ENCODE measurements around the gene IL1RAPL1. TPM values are rescaled to one million over a fixed set of nuclear protein-coding genes. Genes with fewer than 3 reads are reported as not detected.

Gene IL1RAPL1
- total and polyA plus RNA-seq, 9 of the 15 experiments (the other 6 are each of a cell fraction or from before 2014, with no cell fraction given): 0.04 to 0.07 (median 0.04) TPM; not detected in 6

DNA sequence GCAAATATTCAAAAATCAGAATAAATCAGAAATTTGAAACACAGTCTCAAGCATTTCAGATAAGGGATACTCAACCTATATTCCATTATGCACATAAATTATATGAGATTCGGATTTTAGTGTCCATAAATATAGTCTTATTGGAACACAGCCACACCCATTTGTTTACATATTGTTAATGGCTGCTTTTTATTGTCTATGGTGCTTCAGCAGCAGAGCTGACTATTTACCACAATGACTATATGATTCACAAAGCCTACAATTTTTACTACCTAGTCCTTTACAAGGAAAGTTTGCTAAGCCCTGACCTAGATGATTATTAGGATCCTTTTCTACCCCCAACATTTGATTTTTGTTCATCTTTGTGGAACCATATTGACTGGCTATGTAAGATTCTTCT, 63.9 kb downstream of the IL1RAPL1 start:
- ATAC-seq (no peak), FAIRE-seq (no peak), DNase-seq (ENCODE audit: extremely low read depth in 1 of 4, low spot score in 3 of 4) (no peak)
- POLR2A ChIA-PET: no interaction called here
- no peaks in the 10 kb centered on the region for H3K9me1 ChIP-seq (ENCODE audit: control insufficient read depth, insufficient read depth, low read length)
- no peak overlapping the region for H3K4me2 ChIP-seq (ENCODE audit: insufficient read depth, low read length)
- no peak overlapping the region for H3K4me3 ChIP-seq
- no peaks in the 10 kb centered on the region for H3K36me3 ChIP-seq (ENCODE audit: control insufficient read depth, insufficient read depth, low read length)
- WGBS (ENCODE audit: insufficient coverage, low coverage, missing lambda C conversion rate): 0% methylated on average over 1 of the region's 1 CpG
- H3K9ac ChIP-seq (ENCODE audit: insufficient read depth in 1 of 2, low read depth in 2 of 2, low read length in 2 of 2): no peak overlapping the region
- H3K4me1 ChIP-seq (replicated peaks in 1 of 2; ENCODE audit: control insufficient read depth in 2 of 2, insufficient read depth in 2 of 2, low read length in 2 of 2): no peaks in the 10 kb centered on the region
- in situ Hi-C loops (cut with MboI) (no loop called here), intact Hi-C loops (cut with micrococcal nuclease) (no loop called here)
- H2AFZ ChIP-seq (ENCODE audit: low read depth, low read length): no peak overlapping the region
- no peak overlapping the region for H3K27ac ChIP-seq (ENCODE audit: extremely low read depth, low read depth, low read length)
- no TSS peak for BruUV-seq (replicated peaks)
- H3K27me3 ChIP-seq (ENCODE audit: control insufficient read depth in 2 of 2, insufficient read depth in 2 of 2, low read length in 2 of 2): no peaks in the 10 kb centered on the region
- H3K79me2 ChIP-seq (ENCODE audit: control insufficient read depth, insufficient read depth, low read length): no peaks in the 10 kb centered on the region
- no peaks in the 10 kb centered on the region for H4K20me1 ChIP-seq (replicated peaks; ENCODE audit: control insufficient read depth, insufficient read depth, low read length)
- H3K9me3 ChIP-seq (replicated peaks; ENCODE audit: control insufficient read depth, insufficient read depth, low read depth, low read length): no peaks in the 10 kb centered on the region
- CTCF ChIA-PET (ENCODE audit: low intra/inter-chr PET ratio): no interaction called here
- TF ChIP-seq FOXM1 (IDR thresholded peaks at IDR 0.05; ENCODE audit: low read depth) (no peak), FOXM1 (CRISPR knock-in tag; IDR thresholded peaks at IDR 0.05; ENCODE audit: low read depth) (no peak), RCOR1 (IDR thresholded peaks at IDR 0.05; ENCODE audit: borderline replicate concordance in 1 of 2, low read depth in 2 of 2, low read length in 2 of 2) (no peak), NFE2L1 (tag; IDR thresholded peaks at IDR 0.05; ENCODE audit: borderline replicate concordance, low read depth) (no peak), POLR2AphosphoS2 (IDR thresholded peaks at IDR 0.05; ENCODE audit: low read length) (no peak), CREM (IDR thresholded peaks at IDR 0.05; ENCODE audit: low read depth) (no peak)
- TF ChIP-seq, protein P1, sequence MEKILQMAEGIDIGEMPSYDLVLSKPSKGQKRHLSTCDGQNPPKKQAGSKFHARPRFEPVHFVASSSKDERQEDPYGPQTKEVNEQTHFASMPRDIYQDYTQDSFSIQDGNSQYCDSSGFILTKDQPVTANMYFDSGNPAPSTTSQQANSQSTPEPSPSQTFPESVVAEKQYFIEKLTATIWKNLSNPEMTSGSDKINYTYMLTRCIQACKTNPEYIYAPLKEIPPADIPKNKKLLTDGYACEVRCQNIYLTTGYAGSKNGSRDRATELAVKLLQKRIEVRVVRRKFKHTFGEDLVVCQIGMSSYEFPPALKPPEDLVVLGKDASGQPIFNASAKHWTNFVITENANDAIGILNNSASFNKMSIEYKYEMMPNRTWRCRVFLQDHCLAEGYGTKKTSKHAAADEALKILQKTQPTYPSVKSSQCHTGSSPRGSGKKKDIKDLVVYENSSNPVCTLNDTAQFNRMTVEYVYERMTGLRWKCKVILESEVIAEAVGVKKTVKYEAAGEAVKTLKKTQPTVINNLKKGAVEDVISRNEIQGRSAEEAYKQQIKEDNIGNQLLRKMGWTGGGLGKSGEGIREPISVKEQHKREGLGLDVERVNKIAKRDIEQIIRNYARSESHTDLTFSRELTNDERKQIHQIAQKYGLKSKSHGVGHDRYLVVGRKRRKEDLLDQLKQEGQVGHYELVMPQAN (IDR thresholded peaks at IDR 0.05; ENCODE audit: borderline replicate concordance): no peak
- TF ChIP-seq, protein P2, sequence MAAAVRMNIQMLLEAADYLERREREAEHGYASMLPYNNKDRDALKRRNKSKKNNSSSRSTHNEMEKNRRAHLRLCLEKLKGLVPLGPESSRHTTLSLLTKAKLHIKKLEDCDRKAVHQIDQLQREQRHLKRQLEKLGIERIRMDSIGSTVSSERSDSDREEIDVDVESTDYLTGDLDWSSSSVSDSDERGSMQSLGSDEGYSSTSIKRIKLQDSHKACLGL (CRISPR knock-in tag; IDR thresholded peaks at IDR 0.05; ENCODE audit: borderline replicate concordance, poor library complexity, severe bottlenecking): no peak
- TF ChIP-seq, protein P3, sequence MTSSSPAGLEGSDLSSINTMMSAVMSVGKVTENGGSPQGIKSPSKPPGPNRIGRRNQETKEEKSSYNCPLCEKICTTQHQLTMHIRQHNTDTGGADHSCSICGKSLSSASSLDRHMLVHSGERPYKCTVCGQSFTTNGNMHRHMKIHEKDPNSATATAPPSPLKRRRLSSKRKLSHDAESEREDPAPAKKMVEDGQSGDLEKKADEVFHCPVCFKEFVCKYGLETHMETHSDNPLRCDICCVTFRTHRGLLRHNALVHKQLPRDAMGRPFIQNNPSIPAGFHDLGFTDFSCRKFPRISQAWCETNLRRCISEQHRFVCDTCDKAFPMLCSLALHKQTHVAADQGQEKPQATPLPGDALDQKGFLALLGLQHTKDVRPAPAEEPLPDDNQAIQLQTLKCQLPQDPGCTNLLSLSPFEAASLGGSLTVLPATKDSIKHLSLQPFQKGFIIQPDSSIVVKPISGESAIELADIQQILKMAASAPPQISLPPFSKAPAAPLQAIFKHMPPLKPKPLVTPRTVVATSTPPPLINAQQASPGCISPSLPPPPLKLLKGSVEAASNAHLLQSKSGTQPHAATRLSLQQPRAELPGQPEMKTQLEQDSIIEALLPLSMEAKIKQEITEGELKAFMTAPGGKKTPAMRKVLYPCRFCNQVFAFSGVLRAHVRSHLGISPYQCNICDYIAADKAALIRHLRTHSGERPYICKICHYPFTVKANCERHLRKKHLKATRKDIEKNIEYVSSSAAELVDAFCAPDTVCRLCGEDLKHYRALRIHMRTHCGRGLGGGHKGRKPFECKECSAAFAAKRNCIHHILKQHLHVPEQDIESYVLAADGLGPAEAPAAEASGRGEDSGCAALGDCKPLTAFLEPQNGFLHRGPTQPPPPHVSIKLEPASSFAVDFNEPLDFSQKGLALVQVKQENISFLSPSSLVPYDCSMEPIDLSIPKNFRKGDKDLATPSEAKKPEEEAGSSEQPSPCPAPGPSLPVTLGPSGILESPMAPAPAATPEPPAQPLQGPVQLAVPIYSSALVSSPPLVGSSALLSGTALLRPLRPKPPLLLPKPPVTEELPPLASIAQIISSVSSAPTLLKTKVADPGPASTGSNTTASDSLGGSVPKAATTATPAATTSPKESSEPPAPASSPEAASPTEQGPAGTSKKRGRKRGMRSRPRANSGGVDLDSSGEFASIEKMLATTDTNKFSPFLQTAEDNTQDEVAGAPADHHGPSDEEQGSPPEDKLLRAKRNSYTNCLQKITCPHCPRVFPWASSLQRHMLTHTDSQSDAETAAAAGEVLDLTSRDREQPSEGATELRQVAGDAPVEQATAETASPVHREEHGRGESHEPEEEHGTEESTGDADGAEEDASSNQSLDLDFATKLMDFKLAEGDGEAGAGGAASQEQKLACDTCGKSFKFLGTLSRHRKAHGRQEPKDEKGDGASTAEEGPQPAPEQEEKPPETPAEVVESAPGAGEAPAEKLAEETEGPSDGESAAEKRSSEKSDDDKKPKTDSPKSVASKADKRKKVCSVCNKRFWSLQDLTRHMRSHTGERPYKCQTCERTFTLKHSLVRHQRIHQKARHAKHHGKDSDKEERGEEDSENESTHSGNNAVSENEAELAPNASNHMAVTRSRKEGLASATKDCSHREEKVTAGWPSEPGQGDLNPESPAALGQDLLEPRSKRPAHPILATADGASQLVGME (CRISPR knock-in tag; IDR thresholded peaks at IDR 0.05): no peak
- TF ChIP-seq, protein P4, sequence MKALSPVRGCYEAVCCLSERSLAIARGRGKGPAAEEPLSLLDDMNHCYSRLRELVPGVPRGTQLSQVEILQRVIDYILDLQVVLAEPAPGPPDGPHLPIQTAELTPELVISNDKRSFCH (CRISPR knock-in tag; IDR thresholded peaks at IDR 0.05): no peak
- TF ChIP-seq, protein P4 (tag; IDR thresholded peaks at IDR 0.05): no peak

Measured in K562 (cell line).